ENCODE measurements around the gene GRWD1.

The GRWD1 gene

GRCh38 chr19:48499316-48500090 lies 53.7 kb downstream of the GRWD1 start:
- DNase-seq: no peak

GRCh38 chr19:48500830-48501493 lies 55.2 kb downstream of the GRWD1 start:
- no peak for DNase-seq

DNA sequence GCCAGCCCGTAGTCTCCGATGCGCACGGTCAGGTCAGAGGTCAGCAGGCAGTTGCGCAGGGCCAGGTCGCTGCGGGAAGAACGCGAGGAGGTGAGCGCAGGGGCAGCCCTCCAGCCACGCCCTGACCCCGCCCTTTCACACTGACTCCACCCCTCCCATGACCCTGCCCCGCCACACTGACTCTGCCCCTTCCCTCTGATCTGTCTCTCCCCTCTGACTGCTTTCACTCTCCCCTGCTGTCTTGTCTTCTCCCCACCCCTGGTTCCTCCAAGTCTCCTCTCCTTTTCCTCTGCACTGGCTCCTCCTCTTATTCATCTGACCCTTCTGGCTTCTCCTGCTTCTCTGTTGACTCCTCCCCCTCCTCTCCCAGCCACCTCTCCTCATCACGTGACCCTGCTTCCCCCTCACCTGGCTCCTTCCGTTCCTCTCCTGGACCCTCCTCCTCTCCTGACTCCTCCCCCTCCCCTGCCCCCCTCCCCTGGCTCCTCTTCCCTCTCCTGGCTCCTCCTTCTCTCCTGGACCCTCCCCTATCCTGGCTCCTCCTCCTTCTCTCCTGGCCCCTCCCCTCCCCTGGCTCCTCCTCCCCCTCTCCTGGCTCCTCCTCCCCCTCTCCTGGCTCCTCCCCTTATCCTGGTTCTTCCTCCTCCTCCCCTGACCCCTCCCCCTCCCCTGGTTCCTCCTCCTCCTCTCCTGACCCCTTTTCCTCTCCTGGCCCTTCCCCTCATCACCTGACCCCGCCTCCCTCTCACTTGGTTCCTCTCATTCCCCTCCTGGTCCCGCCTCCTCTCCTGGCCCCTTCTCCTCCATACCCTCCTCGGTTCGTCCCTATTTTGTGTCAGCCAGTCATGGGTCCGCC lies 55.9 kb downstream of the GRWD1 start:
- DNase-seq: no peak

DNA sequence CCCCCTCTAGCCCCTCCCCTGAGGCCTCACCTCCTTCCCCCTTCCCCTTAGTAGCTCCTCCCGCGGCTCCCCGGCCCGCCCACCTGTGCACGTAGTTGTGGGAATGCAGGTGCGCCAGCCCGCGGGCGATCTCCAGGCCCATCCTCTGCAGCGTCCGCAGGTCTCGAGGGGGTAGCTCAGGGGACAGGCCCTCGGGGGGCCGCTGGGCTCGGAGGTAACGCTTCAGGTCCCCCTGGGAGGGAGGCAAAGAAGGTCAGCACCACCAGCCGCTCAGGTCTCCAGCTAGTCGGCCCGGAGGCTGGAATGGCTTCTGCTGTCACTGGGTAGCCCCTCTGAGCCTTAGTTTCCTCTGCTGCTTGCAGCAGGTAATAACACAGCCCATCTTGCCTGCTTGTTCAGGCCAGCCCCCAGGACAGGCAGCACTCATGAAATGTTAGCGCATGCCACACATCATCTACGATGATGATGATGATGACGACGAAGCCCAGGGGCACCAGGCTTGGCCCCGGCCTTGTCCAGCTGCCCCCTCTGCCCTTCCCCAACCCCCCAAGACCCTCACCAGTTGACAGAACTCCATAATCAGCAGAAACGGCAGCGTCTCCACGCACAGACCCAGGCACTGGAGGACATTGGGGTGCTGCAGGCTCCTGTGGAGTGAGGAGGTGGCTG lies 56.7 kb downstream of the GRWD1 start:
- no peak for DNase-seq

DNA sequence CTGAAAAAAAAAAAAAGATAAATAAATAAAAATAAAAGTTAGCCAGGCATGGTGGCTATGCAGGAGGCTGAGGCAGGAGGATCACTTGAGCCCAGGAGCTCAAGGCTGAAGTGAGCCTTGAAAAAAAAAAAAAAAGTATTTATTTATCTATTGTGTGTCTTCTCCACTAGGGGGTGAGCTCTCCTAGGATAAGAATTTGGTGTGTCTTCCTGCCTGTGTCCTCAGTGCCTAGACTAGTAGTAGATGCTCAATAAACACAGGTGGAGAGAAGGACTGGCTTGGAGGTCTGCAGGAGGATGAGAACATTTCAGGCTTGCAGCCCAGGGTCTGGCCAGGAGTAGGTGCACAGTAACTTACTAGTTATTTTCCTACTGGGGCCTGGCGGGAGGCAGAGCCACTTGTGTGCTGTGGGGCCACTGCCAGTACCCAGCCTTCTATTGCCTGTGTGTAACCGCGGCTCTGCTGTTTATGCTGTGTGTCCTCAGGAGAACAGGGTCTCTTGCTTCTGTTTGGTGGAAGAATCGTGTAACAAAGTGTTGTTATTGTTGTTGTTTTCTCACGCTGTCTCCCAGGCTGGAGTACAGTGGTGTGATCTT lies 60.5 kb downstream of the GRWD1 start:
- no peak for DNase-seq

Measured in cerebellar nuclear complex (tissue), 1 donor.